HG02610 (cell line): ENCODE measurements around the gene KNG1.

Experiments
- ATAC-seq: cut with Tn5 transposase; IDR thresholded peaks from one replicate; pipeline ENCODE4 v1.9.1; 2021; ENCODE audit warnings: mild to moderate bottlenecking, moderate library complexity; ENCODE audit not compliant: unreplicated experiment

KNG1 gene

DNA sequence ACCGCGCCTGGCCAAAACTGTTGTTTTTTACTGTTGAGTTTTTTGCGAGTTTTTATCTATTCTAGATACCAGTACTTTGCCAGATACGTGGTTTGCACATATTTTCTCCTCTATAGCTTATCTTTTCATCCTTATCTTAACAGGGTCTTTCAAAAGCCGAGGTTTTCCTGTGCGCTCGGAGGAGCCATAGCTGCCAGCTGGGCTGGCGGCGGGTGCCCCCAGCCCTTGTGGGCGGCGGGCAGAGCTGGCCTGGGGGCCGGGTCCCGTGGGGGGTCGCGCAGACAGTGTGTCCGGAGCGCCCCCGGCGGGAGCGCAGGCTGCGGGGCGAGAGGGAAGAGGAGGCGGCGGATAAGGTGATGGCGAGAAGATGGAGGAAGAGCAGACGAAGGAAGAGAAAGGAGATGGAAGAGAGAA lies 55.1 kb downstream of the KNG1 start:
- peak; percentile 11 for ATAC-seq

DNA sequence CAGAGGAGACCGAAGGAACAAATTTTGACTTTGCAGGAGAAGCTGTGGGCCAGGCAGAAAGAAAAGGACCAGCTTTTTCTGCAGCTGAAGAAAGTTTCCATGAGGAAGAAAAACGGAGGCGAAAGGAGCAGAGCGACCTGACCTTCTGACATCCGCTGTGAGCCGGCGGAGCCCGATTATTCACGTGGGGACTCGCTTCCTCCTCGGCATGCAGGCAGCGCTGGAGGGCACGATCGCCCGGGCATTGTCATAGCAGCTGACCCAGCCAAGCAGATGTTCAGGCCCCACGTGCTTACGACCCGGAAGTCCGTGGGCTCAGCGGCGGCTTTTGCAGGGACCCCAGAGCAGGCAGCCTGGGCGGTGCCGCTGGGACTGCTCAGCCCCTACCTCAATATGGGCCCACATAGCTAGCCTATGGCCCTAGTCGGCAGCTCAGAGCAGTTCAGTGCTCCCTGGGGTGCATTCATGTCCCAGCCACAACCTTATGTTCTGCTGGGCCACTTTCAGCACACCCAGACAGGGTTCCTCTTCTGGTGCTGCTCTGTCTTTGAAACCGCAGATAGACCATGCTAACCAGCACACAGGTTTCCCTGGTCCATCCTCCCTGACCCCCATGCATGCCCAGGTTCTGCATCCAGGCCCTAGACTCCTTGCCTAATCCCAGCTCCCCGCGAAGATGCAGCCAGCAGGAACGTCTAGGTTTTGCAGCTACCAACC lies 55.7 kb downstream of the KNG1 start:
- ATAC-seq = peak; percentile 83

DNA sequence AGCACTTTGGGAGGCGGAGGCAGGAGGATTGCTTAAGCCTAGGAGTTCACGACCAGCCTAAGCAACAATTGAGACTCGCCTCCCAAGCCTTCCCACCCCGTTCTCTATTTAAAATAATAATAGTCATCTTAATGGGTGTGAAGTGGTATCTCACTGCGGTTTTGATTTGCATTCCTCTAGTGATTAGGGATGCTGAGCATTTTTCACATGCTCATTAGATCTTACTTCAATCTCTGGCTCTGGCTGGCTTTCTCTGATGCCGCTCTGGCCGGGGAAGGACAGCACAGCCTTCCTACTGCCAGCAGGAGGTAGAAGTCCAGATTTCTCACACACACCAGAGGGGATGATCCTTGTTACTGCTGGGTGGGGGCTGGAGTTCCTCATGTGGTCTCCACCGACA lies 58.8 kb downstream of the KNG1 start:
- no peak for ATAC-seq

DNA sequence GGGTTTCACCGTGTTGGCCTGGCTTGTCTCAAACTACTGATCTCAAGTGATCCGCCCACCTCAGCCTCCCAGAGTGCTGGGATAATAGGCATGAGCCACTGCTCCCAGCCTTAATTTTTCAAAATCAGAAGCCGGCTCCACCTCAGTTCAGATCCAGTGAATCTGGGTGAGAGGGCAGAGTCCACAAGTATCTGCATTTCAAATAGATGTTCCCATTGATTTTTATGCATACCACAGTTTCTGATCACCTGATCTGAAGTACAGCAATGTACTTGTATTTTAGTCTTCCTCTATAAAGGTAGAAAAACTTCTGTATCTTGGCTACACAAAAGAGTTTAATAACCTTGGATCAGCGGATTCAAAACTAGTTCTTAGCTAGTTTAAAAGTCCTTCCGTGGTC lies 62.0 kb downstream of the KNG1 start:
- no peak for ATAC-seq

DNA sequence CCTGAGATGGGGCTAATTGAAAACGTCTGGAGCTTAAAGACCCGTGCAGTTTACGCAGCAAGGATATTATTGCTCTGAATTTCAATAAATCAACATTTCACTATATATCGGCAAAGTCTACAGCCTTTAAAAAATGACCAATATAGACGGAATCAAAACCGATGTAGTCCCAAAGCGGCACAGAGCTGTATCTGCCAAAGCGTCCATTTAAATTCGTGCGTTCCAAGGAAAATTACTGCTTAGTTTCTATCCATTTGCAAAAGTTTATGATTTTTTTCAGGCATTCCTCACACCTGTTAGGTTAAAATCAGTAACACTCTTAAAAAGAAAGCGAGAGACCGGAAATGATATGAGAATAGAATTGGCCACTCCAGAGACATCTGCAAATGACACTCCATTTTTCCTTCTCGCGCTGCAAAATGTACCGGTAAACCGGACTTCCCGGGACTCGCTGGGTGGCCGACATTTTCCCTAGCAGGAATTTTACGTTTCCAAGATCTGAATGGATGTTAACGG lies 65.4 kb downstream of the KNG1 start:
- no peak for ATAC-seq

DNA sequence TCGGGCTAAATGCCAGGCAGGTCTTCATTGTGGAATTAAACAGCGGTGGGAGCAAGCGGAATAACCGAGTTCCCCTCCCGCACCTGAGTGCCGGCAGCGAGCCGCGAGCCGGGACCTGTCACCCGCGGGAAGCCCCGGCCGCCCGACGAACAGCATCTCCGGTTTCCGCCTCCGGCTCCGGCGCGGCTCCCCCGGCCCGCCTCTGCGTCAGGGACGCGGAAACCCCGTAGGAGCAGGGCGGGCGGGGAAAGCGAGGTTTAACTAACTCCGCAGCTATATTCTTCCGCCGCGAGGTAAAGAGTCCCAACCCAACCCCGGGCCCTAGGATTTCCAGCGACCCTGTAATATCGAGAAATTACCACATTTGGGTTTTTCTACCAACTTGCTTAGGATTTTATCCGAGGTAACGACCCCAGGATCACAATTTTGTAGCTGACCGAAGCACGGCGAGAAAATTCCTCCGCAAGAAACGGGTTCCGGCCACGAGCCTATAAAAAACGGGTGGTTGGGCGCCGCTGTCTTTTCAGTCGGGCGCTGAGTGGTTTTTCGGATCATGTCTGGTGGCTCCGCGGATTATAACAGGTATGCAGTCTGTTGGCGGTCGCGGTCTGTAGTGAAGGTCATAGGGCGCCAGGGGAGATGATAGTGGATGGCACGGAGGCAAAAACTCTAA lies 66.0 kb downstream of the KNG1 start, which contains the start of gene EIF4A2:
EIF4A2 (plus strand) TSS at position 520 of the 673 bp plus-strand sequence; CDS start at position 554, 34 bp downstream.
- peak; percentile 53 for ATAC-seq

DNA sequence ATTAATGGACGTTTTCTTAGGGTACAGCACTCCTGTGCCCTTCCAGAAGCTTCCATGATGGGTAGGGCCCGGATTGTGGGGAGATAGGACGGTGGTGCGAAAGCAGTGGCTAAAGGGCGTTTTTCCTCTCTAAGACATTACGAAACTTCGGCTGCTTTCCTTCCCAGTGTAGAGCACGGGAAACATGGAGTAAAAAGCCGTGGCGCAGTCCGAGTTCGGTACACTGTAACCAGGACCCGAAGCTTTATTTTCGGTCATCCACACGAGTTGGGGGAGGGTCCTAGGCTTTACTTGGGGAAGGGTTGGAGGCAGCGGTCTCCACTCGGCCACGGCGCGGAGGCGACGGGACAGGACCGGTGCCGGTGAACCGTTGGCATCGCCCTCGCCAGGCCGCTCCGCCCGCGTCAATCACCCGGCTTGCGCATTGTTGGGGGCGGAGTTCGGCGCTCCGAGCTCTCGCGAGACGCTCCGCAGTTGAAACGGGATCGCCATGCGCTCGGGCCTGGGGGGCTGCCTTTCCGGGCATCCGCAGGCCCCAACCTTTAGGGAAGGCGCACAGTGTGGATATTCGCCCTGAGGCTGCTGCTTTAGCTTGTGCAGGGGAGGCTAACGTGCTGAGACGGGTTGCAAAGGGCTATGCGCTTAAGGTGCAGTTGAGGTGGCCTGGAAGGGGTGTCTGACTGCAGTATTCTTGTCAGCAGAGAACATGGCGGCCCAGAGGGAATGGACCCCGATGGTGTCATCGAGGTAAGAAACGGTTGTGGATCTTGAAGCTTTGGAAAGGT lies 66.8 kb downstream of the KNG1 start:
- peak; percentile 79 for ATAC-seq

DNA sequence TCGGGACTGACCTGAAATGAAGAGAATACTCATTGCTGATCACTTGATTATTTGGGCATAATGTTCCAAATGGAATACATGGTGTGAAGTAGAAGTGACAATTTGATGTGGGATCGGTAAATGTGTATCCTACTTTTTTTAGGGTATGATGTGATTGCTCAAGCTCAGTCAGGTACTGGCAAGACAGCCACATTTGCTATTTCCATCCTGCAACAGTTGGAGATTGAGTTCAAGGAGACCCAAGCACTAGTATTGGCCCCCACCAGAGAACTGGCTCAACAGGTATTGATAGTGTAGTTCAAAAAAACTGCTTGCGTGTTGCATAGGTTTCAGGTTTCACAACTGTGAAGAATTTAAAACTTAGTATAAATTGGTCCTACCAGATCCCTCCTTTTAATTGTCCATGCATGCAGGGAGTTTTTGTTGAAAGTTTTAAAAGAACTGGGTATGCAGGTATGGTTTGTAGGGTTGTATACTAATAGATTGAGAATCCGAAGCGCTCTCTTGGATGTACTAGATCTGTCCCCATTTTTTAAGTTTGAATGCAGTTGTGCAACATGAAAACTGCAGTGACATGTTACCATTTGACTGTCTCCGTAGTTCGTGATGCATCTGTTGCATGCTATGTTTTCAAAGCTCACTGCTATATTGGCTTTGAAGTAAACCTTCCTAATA lies 67.8 kb downstream of the KNG1 start:
- no peak for ATAC-seq

DNA sequence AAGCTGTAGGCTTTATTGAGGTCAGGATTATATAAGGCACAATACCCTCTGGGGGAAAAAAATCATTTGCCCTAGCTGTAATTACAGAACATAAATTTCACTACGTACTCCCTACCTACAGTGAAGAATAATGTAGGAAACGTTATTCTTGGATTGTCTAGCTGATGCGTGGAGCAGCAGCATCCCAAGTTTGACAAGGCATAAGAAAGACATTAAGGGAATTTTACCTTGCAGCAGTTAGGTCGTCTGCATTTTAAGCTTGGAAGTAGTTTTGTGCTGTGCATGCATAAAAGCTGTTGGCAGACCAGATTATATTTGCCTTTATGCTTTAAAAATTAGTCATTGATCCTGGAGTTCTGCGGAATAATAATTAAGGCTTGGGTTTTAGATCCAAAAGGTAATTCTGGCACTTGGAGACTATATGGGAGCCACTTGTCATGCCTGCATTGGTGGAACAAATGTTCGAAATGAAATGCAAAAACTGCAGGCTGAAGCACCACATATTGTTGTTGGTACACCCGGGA lies 68.4 kb downstream of the KNG1 start:
- no peak for ATAC-seq

DNA sequence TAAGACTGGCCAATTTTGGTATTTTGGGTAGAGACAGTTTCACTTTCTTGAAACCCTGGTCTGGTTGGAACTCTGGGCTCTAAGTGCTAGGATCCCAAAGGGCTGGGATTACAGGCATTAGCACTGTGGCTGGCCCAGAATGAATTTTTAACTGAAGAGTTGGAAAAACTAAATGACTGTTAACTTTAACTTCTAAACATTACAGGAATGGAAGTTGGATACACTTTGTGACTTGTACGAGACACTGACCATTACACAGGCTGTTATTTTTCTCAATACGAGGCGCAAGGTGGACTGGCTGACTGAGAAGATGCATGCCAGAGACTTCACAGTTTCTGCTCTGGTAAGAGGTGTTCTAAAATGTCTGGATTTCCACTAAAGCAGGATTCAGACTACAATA lies 69.8 kb downstream of the KNG1 start:
- no peak for ATAC-seq

DNA sequence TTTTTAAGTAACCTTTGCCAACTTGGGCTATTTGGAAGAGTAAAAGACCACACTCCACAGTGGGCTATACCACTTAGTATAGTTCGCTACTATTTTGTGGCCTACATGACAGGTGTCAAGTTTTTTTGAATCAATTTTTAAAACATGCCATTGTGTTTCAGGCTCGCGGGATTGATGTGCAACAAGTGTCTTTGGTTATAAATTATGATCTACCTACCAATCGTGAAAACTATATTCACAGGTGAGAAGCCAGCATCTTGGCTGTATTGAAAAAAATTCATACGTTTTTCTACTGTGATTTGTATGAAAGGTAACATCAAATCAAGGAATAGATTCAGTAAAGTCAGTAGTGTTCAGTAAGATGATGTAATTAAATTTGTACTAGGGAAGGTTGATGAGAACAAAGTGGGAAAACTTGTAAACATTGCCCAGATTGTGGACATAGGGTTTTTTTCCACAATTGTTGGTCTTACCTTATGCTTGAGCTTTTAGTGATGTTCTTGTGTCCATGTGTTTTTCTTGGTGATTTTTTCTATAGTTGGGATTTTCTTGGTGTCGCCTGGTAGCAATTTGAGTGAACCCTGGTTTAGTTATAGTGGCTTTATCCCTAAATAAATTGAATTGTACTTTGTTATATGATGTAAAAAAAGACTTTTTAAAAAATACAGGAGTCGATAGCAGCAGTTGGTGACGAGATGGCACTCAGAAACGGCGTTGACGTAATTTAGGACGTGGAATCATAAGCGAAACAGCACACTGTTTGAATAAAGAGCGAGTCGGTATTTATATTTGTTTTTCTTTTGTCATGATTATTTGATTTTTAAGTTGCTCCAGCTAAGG lies 70.7 kb downstream of the KNG1 start:
- no peak for ATAC-seq

DNA sequence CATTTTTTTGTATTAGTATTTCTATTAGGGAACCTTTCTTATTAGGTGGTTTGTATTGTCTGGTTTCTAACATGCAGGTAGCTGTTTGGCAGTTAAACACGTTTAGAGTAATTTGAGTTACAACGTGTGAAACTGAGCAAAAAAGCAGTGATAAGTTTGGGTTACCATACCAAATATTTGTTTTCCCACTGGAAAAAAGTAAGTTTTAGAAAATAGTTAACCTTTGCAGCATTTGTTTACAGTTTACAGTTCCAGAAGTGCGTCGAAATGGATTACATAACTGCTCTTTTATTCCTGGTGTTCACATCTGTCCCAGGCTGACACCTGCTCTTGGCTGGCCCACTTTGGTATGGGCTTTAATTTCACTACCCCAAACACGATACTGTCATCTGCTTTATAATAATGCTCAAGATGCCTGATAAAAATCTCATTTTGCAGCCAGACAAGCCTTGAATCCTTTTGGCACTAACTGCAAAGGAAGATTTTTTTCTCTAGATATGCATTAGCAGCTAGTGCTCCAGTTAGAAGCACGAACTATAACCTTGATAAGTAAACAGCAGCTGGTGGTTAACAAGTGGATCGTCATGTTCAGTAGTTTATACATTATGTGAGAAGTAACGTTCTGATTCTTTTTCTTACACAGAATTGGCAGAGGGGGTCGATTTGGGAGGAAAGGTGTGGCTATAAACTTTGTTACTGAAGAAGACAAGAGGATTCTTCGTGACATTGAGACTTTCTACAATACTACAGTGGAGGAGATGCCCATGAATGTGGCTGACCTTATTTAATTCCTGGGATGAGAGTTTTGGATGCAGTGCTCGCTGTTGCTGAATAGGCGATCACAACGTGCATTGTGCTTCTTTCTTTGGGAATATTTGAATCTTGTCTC lies 71.6 kb downstream of the KNG1 start:
- ATAC-seq = no peak

DNA sequence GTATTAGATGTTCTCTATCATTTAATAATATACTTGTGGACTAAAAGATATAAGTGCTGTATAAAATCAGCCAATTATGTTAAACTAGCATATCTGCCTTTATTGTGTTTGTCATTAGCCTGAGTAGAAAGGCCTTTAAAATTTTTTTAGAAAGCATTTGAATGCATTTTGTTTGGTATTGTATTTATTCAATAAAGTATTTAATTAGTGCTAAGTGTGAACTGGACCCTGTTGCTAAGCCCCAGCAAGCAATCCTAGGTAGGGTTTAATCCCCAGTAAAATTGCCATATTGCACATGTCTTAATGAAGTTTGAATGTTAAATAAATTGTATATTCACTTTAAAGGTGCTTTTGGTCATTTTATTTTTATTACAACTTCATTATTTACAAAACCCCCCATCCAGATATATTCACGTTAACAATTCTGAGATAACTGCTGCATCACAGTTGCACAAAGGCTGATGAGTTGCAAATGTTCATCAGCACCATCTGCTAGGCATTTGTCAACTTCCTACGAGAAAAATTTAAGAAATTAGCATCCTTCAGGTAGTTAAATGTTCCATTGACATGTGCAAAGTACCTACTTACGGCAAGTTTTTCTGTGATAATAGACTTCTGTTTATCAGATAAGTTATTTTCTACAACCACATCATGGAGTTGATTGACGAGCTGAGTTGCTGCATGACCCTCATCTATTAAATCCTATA lies 72.5 kb downstream of the KNG1 start:
- no peak for ATAC-seq

DNA sequence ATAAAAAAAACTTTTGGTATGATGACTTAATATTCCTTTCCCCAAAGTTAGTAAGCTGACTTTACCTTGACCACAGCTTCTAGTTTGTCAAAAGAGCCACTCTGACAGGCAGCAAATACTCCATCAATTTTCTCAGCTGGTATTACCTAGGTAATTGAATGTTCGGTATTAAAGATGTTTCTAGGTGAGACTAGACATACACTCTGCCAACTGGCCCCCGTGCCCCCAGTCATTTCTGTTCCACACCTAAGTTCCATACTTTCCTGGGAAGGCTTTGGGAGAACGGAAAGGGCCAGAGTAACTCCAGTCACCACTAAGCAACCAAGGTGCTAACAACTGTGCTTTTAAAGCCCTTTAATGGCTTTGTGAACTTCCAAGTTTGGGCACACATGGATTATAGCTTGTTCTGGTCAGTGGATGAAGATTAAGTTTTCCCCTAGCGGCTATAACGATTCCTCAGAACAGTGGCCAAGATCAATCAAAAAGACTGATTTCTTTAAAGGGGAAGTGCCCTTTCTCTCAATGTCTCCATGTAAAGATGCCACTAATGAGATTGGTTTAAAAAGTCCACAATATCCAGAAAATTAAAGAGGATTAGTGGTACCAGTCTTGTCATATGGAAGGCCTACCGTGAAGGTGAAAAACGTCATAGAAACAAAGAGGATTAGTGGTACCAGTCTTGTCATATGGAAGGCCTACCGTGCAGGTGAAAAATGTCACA lies 73.3 kb downstream of the KNG1 start:
- no peak for ATAC-seq
